Tibial nerve (tissue), 4 donors: ENCODE measurements around the gene RSBN1L. TPM values are rescaled to one million over a fixed set of nuclear protein-coding genes. Genes with fewer than 3 reads are reported as not detected.

Experiments used
- DNase-seq, 2 donors: peaks; one replicate each; pipeline ENCODE4 v3.0.0-alpha.2; 2019; ENCODE audit warnings: low spot score in 2 of 2
- H3K27ac ChIP-seq, 4 donors: fragments of 200-600 bp; sonication (generic) in 3 of 4; one replicate each; pipeline ENCODE4 v1.5.1; 2017 to 2019; ENCODE audit warnings: mild to moderate bottlenecking in 1 of 4
- H3K27me3 ChIP-seq, 2 donors: fragments of 200-600 bp; sonication (generic) in 1 of 2; one replicate each; pipeline versions ENCODE4 v1.5.1 to v1.6.0; 2017 to 2019
- H3K36me3 ChIP-seq, 3 donors: fragments of 200-600 bp; sonication (generic); one replicate each; pipeline ENCODE4 v1.5.1; 2018 to 2019
- H3K4me1 ChIP-seq, 4 donors: fragments of 200-600 bp; sonication (generic) in 3 of 4; one replicate each; pipeline ENCODE4 v1.5.1; 2017 to 2019
- H3K4me3 ChIP-seq, 4 donors: fragments of 200-600 bp; sonication (generic) in 3 of 4; one replicate each; pipeline ENCODE4 v1.5.1; 2017 to 2019; ENCODE audit warnings: mild to moderate bottlenecking in 1 of 4, moderate library complexity in 1 of 4
- H3K9me3 ChIP-seq, 4 donors: fragments of 200-600 bp; sonication (generic) in 3 of 4; one replicate each; pipeline ENCODE4 v1.5.1; 2017 to 2019
- EP300 ChIP-seq, 2 donors: sonication (generic); formaldehyde crosslinking; IDR thresholded peaks; one replicate each; pipeline ENCODE4 v1.6.1; 2017; ENCODE audit warnings: antibody characterized with exemption in 2 of 2, mild to moderate bottlenecking in 1 of 2
- POLR2A ChIP-seq, 2 donors: fragments of 450-650 bp; IDR thresholded peaks; one replicate each; pipeline ENCODE4 v1.6.1; 2017; ENCODE audit warnings: antibody characterized with exemption in 2 of 2, mild to moderate bottlenecking in 2 of 2, moderate library complexity in 2 of 2
- WGBS, 2 donors: methylation state at CpG; one replicate each; pipeline ENCODE4 v1.1.5; 2018; 5-methylcytosine and 5-hydroxymethylcytosine counted together
- total RNA-seq, 4 donors: library from RNA; depleted of rRNA; stranded (reverse); fragments of >200 nt; gene quantifications; one replicate each; pipeline ENCODE4 v1.1.0, GENCODE V29; 2016
- TF ChIP-seq, protein P1 (sequence below), 5 experiments: fragments of 200-600 bp in 3 of 5; fragments of 450-650 bp in 2 of 5; sonication (generic) in 3 of 5; IDR thresholded peaks; one replicate each; pipeline ENCODE4 v1.5.1; 2016 to 2019; ENCODE audit warnings: antibody characterized with exemption in 5 of 5, mild to moderate bottlenecking in 3 of 5, moderate library complexity in 2 of 5

The RSBN1L gene
- total RNA-seq, 4 donors from 2014 or later = 15.6 to 33.9 (median 29.1) TPM

- DNase-seq = peak; percentile 30 to 97
- H3K4me3 ChIP-seq = no peak overlapping the region
- H3K36me3 ChIP-seq = no peaks in the 10 kb centered on the region
- no peaks in the 10 kb centered on the region for H3K9me3 ChIP-seq
- H3K27me3 ChIP-seq = no peaks in the 10 kb centered on the region
- 1 to 2% methylated on average over 3 of the region's 3 CpGs for WGBS, 2 donors
- TF ChIP-seq, protein P1, sequence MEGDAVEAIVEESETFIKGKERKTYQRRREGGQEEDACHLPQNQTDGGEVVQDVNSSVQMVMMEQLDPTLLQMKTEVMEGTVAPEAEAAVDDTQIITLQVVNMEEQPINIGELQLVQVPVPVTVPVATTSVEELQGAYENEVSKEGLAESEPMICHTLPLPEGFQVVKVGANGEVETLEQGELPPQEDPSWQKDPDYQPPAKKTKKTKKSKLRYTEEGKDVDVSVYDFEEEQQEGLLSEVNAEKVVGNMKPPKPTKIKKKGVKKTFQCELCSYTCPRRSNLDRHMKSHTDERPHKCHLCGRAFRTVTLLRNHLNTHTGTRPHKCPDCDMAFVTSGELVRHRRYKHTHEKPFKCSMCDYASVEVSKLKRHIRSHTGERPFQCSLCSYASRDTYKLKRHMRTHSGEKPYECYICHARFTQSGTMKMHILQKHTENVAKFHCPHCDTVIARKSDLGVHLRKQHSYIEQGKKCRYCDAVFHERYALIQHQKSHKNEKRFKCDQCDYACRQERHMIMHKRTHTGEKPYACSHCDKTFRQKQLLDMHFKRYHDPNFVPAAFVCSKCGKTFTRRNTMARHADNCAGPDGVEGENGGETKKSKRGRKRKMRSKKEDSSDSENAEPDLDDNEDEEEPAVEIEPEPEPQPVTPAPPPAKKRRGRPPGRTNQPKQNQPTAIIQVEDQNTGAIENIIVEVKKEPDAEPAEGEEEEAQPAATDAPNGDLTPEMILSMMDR (IDR thresholded peaks at IDR 0.05) = peak; percentile 64 to 85 (median 79)
- TF ChIP-seq EP300 (IDR thresholded peaks at IDR 0.05) = no peak
- peaks cover 0 to 53% (median 7%) of the 10 kb centered on the region in 4 donors for H3K4me1 ChIP-seq
- peak overlapping the region in 2 of 4 donors; percentile 7 to 48 for H3K27ac ChIP-seq
Measured at GRCh38 chr7:77759294-77759889, 63.1 kb downstream of the RSBN1L start.

- no peak overlapping the region for H3K4me3 ChIP-seq
- no peaks in the 10 kb centered on the region for H3K36me3 ChIP-seq
- no peak overlapping the region for H3K27ac ChIP-seq
- DNase-seq = no peak
- H3K4me1 ChIP-seq = peaks cover 0 to 62% (median 7%) of the 10 kb centered on the region in 4 donors
- 89 to 91% methylated on average over 10 of the region's 10 CpGs for whole genome bisulfite sequencing, 2 donors
- no peaks in the 10 kb centered on the region for H3K9me3 ChIP-seq
- no peaks in the 10 kb centered on the region for H3K27me3 ChIP-seq
- no peak for TF ChIP-seq EP300 (IDR thresholded peaks at IDR 0.05)
Measured at GRCh38 chr7:77760809-77761453, 64.7 kb downstream of the RSBN1L start.

DNA sequence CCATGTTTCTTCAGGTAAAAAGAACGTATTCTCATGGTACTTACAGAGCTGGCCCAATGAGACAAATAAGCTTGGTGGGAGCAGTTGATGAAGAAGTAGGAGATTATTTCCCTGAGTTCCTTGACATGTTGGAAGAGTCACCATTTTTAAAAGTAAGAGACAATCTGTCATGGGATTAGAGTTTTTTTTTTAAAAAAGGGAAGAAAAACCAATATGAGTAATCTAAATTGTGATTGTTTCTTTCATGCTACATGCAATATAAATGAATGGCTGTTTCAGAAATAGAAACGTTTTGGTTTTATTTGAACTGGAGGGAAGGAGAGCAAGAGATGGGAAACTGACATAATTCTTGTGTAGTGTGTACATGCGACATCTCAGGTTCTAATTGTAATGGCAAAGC lies 69.2 kb downstream of the RSBN1L start:
- Histone ChIP-seq H3K36me3 (peaks cover 0 to 28% (median 5%) of the 10 kb centered on the region in 3 donors), H3K9me3 (no peaks in the 10 kb centered on the region), H3K27ac (peak overlapping the region in 1 of 4 donors; percentile 59), H3K4me1 (peaks cover 0 to 31% (median 4%) of the 10 kb centered on the region in 4 donors), H3K4me3 (no peak overlapping the region), H3K27me3 (no peaks in the 10 kb centered on the region)
- DNase-seq = no peak
- TF ChIP-seq, protein P1 (IDR thresholded peaks at IDR 0.05) = no peak
- TF ChIP-seq EP300 (IDR thresholded peaks at IDR 0.05) = no peak
- 60 to 61% methylated on average over 3 of the region's 3 CpGs for WGBS, 2 donors

DNA sequence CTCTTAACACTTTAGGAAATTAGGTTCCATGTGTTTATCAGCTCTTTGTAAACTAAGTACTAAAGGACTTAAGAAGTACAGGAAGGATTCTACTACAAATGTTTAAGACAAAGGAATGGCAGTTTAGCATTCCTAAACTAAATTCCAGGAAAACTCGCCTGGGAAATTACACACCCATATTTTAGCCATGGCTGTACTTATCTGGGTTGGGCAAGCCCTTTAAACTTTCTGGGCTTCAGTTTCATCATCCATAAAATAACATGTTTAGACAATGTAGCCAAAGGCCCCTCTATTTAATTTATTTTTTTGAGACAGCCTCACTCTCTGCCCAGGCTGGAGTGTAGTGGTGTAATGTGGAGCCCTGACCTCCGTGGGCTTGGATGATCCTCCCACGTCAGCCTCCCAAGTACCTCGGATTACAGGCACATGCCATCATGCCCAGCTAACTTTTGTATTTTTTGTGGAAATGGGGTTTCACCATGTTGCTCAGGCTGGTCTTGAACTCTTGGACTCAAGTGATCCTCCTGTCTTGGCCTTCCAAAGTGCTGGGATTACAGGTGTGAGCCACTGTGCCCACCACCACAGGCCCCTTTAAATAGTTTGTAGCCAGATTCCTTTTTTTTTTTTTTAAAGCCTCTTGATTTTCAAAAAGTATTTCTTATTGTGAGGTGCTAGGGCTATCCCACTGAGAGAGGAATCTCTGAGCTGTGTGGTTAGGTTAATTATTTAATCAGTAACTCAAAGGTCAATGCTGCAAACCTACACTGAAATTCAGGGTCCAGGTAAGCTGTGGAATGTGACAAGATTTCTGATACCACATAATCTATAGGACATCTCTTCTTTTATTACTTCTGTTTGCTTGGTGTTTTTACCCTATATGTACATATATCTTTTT lies 69.9 kb downstream of the RSBN1L start:
- H3K27ac ChIP-seq = peak overlapping the region in 2 of 4 donors; percentile 52 to 59
- no peaks in the 10 kb centered on the region for H3K27me3 ChIP-seq
- TF ChIP-seq POLR2A (IDR thresholded peaks at IDR 0.05) (no peak), EP300 (IDR thresholded peaks at IDR 0.05) (no peak)
- TF ChIP-seq, protein P1 (IDR thresholded peaks at IDR 0.05) = no peak
- no peak overlapping the region for H3K4me3 ChIP-seq
- 66 to 84% methylated on average over 4 of the region's 4 CpGs for WGBS, 2 donors
- H3K36me3 ChIP-seq = peaks cover 0 to 34% (median 5%) of the 10 kb centered on the region in 3 donors
- no peak for DNase-seq
- no peaks in the 10 kb centered on the region for H3K9me3 ChIP-seq
- peaks cover 0 to 24% (median 4%) of the 10 kb centered on the region in 4 donors for H3K4me1 ChIP-seq

GRCh38 chr7:77766801-77767605 lies 70.7 kb downstream of the RSBN1L start:
- no peak overlapping the region for H3K4me3 ChIP-seq
- H3K4me1 ChIP-seq = peaks cover 0 to 22% (median 4%) of the 10 kb centered on the region in 4 donors
- no peaks in the 10 kb centered on the region for H3K9me3 ChIP-seq
- no peak for DNase-seq
- TF ChIP-seq EP300 (IDR thresholded peaks at IDR 0.05) (no peak), POLR2A (IDR thresholded peaks at IDR 0.05) (no peak)
- TF ChIP-seq, protein P1 (IDR thresholded peaks at IDR 0.05) = no peak
- H3K36me3 ChIP-seq = peaks cover 0 to 34% (median 5%) of the 10 kb centered on the region in 3 donors
- peak overlapping the region in 1 of 4 donors; percentile 59 for H3K27ac ChIP-seq
- no peaks in the 10 kb centered on the region for H3K27me3 ChIP-seq
- WGBS, 2 donors = 87 to 91% methylated on average over 6 of the region's 6 CpGs
